HG02588 (cell line): Measurements from ENCODE around the gene SLC27A5.
A peak's percentile ranks its signal among the peaks of the same experiment; 100 is the strongest.

Source experiments
- ATAC-seq: cut with Tn5 transposase; IDR thresholded peaks from one replicate; pipeline ENCODE4 v1.9.1; 2021; ENCODE audit warnings: mild to moderate bottlenecking, moderate library complexity; ENCODE audit not compliant: unreplicated experiment

The SLC27A5 gene

GRCh38 chr19:58511353-58512208 lies at the start of gene SLC27A5:
Gene SLC27A5 (minus strand): TSS chr19:58511992. CDS start chr19:58511955, 37 bp downstream.
- no peak for ATAC-seq

GRCh38 chr19:58560921-58561320 lies 49.1 kb upstream of the SLC27A5 start:
- ATAC-seq = no peak

- no peak for ATAC-seq
These were observed 48.5 kb upstream of the SLC27A5 start for GRCh38 chr19:58560007-58560887.

GRCh38 chr19:58559275-58560006 lies 47.6 kb upstream of the SLC27A5 start:
- no peak for ATAC-seq

GRCh38 chr19:58558623-58559274 lies 47.0 kb upstream of the SLC27A5 start:
- ATAC-seq = peak; percentile 52

GRCh38 chr19:58558066-58558622 lies 46.4 kb upstream of the SLC27A5 start, which contains the start of gene UBE2M:
Gene UBE2M (minus strand): TSS chr19:58558611. CDS start chr19:58558381, 230 bp downstream.
- peak; percentile 0 for ATAC-seq

GRCh38 chr19:58557221-58558065 lies 45.7 kb upstream of the SLC27A5 start:
- ATAC-seq = no peak

GRCh38 chr19:58556622-58557220 lies 44.9 kb upstream of the SLC27A5 start:
- ATAC-seq = no peak

- no peak for ATAC-seq
These were observed 44.3 kb upstream of the SLC27A5 start for GRCh38 chr19:58555920-58556621.

GRCh38 chr19:58555369-58555885 lies 43.6 kb upstream of the SLC27A5 start:
- ATAC-seq = no peak

- ATAC-seq = peak; percentile 25
These were observed 42.9 kb upstream of the SLC27A5 start, which contains the start of gene CHMP2A for GRCh38 chr19:58554494-58555368. Gene CHMP2A (minus strand): TSS chr19:58555105. CDS start chr19:58554212, 893 bp downstream.

- ATAC-seq = no peak
These were observed 42.2 kb upstream of the SLC27A5 start for GRCh38 chr19:58553799-58554493.

- ATAC-seq = no peak
These were observed 40.9 kb upstream of the SLC27A5 start for GRCh38 chr19:58552655-58553054.

- ATAC-seq = no peak
These were observed 40.0 kb upstream of the SLC27A5 start for GRCh38 chr19:58551577-58552471.

- ATAC-seq = no peak
These were observed 39.3 kb upstream of the SLC27A5 start for GRCh38 chr19:58551123-58551497.
